Glutamatergic neuron (in vitro differentiated cells): ENCODE measurements around the gene SUMF1. TPM values are rescaled to one million over a fixed set of nuclear protein-coding genes. Genes with fewer than 3 reads are reported as not detected.

Experiments
- DNase-seq: peaks from one replicate; pipeline ENCODE4 v3.0.0; 2022
- H3K27ac Mint-ChIP-seq: one replicate; pipeline ENCODE4 v1.8.0; 2020; ENCODE audit warnings: mild to moderate bottlenecking, mixed read lengths, inconsistent platforms; ENCODE audit not compliant: unreplicated experiment
- H3K27me3 Mint-ChIP-seq: one replicate; pipeline ENCODE4 v1.8.0; 2020; ENCODE audit warnings: mild to moderate bottlenecking, moderate library complexity, mixed read lengths, inconsistent platforms; ENCODE audit not compliant: unreplicated experiment
- H3K36me3 Mint-ChIP-seq: one replicate; pipeline ENCODE4 v1.8.0; 2020; ENCODE audit warnings: mild to moderate bottlenecking, mixed read lengths, inconsistent platforms; ENCODE audit not compliant: unreplicated experiment
- H3K4me1 Mint-ChIP-seq: one replicate; pipeline ENCODE4 v1.8.0; 2020; ENCODE audit warnings: mild to moderate bottlenecking, low read depth, mixed read lengths, inconsistent platforms; ENCODE audit not compliant: unreplicated experiment
- H3K4me3 Mint-ChIP-seq: one replicate; pipeline ENCODE4 v1.8.0; 2020; ENCODE audit warnings: mild to moderate bottlenecking, mixed read lengths, inconsistent platforms; ENCODE audit not compliant: unreplicated experiment
- H3K9me3 Mint-ChIP-seq: one replicate; pipeline ENCODE4 v1.8.0; 2020; ENCODE audit warnings: mild to moderate bottlenecking, moderate library complexity, mixed read lengths, inconsistent platforms; ENCODE audit not compliant: unreplicated experiment
- CTCF ChIP-seq: fragments of 200-600 bp; sonication (generic); IDR thresholded peaks from one replicate; pipeline ENCODE4 v1.5.0; 2021; ENCODE audit not compliant: partially characterized antibody, unreplicated experiment
- total RNA-seq: library from RNA; stranded (reverse); fragmentation: NEBNext Ultra II Directional; extraction: Animal tissue kit (Norgen Biotek cat#: 25700); gene quantifications from one replicate; pipeline ENCODE4 v1.2.1, GENCODE V29; 2021; ENCODE audit not compliant: unreplicated experiment

Gene SUMF1
- total RNA-seq, 1 donor from 2014 or later, result 7.2 TPM

DNA sequence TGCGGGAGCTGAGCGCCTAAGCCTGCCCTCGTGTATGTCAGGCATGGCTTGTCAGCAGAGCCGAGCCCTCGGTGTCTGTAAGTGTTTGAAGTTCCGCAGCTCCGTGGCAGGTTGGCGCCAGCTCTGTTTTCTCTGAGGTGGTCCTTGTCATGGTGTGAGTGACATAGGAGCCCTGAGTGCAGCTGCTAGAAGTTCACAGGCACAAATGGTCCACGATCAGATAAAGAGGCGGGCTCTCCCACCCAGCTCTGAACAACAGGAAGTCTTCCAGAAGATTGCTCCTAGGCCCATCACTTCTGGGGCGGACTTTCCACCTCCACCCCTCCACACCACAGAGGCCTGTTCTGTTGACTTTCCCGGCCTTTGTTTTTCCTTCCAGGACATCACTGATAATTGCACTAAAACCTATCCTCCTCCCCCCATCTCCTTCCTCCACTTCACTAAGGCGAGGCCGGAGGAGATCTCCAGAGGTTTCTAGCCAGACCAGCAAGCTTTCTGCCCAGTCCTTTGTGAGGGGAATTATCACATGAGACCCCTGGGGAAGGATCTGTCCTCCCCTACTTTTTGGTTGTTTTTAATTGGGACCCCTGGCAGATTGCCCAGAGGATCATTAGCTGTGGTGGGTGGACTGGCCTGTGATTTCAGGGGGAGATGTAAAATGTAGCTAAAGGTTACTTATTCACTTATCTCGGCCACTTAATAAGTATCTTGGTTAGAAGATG, 46.0 kb upstream of the SUMF1 start:
- H3K9me3 Mint-ChIP-seq, result peaks cover 1% of the 10 kb centered on the region
- TF ChIP-seq CTCF, result no peak
- H3K4me3 Mint-ChIP-seq, result no peak overlapping the region
- no peak overlapping the region for H3K27ac Mint-ChIP-seq
- no peak for DNase-seq
- no peaks in the 10 kb centered on the region for H3K36me3 Mint-ChIP-seq
- H3K27me3 Mint-ChIP-seq, result peaks cover 2% of the 10 kb centered on the region
- H3K4me1 Mint-ChIP-seq, result peaks cover 2% of the 10 kb centered on the region

- no peak for DNase-seq
- H3K4me1 Mint-ChIP-seq, result peaks cover 2% of the 10 kb centered on the region
- H3K27me3 Mint-ChIP-seq, result peaks cover 2% of the 10 kb centered on the region
- no peak overlapping the region for H3K27ac Mint-ChIP-seq
- H3K4me3 Mint-ChIP-seq, result no peak overlapping the region
- no peaks in the 10 kb centered on the region for H3K36me3 Mint-ChIP-seq
- TF ChIP-seq CTCF, result no peak
- peaks cover 3% of the 10 kb centered on the region for H3K9me3 Mint-ChIP-seq
These were observed 44.6 kb upstream of the SUMF1 start for GRCh38 chr3:4511491-4512262.

DNA sequence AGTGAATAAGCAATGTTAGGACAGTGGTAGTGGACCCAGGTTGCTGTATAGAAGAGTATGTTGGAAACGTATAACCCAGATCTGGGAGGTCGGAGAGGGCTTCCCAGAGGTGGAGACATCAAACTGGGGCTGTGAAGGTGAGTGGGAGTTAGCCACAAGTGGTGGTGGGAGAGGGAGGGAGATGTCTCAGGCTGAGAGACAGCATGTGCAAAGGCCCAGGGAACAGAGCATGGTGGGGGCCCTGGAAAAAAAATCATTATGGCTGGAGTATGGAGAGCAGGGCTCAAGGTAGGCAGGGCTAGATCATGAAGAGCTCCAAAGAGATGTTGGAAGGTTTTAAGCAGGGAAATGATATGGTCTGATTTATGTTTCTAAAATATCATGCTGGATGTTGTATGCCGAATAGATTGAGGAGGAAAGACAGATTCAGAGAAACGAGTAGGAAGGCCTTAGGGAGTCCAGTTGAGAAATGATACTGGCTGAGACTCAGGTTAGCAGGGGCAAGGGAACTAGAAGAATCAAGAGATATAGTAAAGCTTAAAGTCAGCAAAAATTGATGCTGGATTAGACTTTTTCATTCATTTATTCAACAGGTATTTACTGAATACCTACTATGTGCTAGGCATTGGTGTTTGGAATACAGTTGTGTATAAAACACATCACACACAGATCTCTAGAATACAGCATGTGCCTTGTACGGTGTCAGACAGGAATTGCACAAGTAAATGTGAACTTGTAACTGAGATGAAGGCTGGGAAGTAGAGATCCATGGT, 43.1 kb upstream of the SUMF1 start:
- Mint-ChIP-seq H3K36me3 (no peaks in the 10 kb centered on the region), H3K27me3 (peaks cover 2% of the 10 kb centered on the region), H3K9me3 (peaks cover 3% of the 10 kb centered on the region), H3K4me1 (no peaks in the 10 kb centered on the region), H3K27ac (no peak overlapping the region), H3K4me3 (no peak overlapping the region)
- DNase-seq, result no peak
- no peak for TF ChIP-seq CTCF

DNA sequence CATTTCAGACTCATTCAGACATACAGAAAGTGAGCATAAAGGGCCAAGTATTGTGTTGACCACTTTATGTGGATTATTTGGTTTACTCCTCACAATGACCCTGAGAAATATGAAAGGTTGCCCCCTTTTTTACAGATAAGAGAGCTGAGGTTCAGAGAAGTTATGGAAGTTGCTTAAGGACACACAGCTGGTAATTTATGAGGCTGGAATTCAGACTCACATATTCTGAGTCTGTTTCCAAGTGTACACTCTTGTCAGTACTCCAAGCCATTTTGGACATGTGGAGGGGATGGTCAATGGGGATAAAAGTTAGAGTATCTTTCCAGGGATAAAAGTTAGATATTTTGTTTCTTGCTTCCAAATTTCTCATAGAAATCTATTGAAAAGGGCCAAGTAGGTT, 42.0 kb upstream of the SUMF1 start:
- Mint-ChIP-seq H3K9me3 (peaks cover 3% of the 10 kb centered on the region), H3K27ac (no peak overlapping the region), H3K27me3 (peaks cover 2% of the 10 kb centered on the region), H3K4me3 (no peak overlapping the region), H3K36me3 (no peaks in the 10 kb centered on the region), H3K4me1 (peaks cover 3% of the 10 kb centered on the region)
- no peak for DNase-seq
- no peak for TF ChIP-seq CTCF
